Upper lobe of left lung (tissue), 6 donors: ENCODE measurements around the gene ACTG1. TPM values are rescaled to one million over a fixed set of nuclear protein-coding genes. Genes with fewer than 3 reads are reported as not detected.

Experiments
- ATAC-seq, 2 donors: fragments of 200-7000 bp; cut with Tn5 transposase; one replicate each; pipeline ENCODE4 v1.9.1; 2022; ENCODE audit warnings: mild to moderate bottlenecking in 2 of 2, moderate library complexity in 2 of 2; ENCODE audit not compliant: low FRiP score in 2 of 2
- DNase-seq, 2 donors: peaks; one replicate each; pipeline ENCODE4 v3.0.0-alpha.2; 2019 to 2020
- H3K27ac ChIP-seq, 4 donors: fragments of 200-600 bp; sonication (generic); one replicate each; pipeline ENCODE4 v1.5.1; 2016 to 2019
- H3K27me3 ChIP-seq, 4 donors: fragments of 200-600 bp; sonication (generic); one replicate each; pipeline ENCODE4 v1.5.1; 2017 to 2019
- H3K36me3 ChIP-seq, 4 donors: fragments of 200-600 bp; sonication (generic); one replicate each; pipeline ENCODE4 v1.5.1; 2016 to 2019
- H3K4me1 ChIP-seq, 4 donors: fragments of 200-600 bp; sonication (generic); one replicate each; pipeline ENCODE4 v1.5.1; 2018 to 2019
- H3K4me3 ChIP-seq, 4 donors: fragments of 200-600 bp; sonication (generic); one replicate each; pipeline ENCODE4 v1.5.1; 2017 to 2019; ENCODE audit warnings: mild to moderate bottlenecking in 2 of 4, moderate library complexity in 1 of 4
- H3K9me3 ChIP-seq, 4 donors: fragments of 200-600 bp; sonication (generic); one replicate each; pipeline ENCODE4 v1.5.1; 2018 to 2019
- EP300 ChIP-seq, 4 donors: sonication (generic); formaldehyde crosslinking; IDR thresholded peaks; one replicate each; pipeline ENCODE4 v1.5.1; 2017; ENCODE audit warnings: antibody characterized with exemption in 4 of 4, control low read depth in 2 of 4
- POLR2A ChIP-seq, 4 donors: fragments of 450-650 bp; IDR thresholded peaks; one replicate each; pipeline ENCODE4 v1.5.1; 2016 to 2017; ENCODE audit warnings: antibody characterized with exemption in 4 of 4, mild to moderate bottlenecking in 2 of 4
- POLR2AphosphoS5 ChIP-seq, 2 donors: sonication (generic); formaldehyde crosslinking; IDR thresholded peaks; one replicate each; pipeline ENCODE4 v1.5.1; 2017; ENCODE audit warnings: antibody characterized with exemption in 2 of 2
- WGBS, 2 donors: methylation state at CpG; one replicate each; pipeline ENCODE4 v1.1.5; 2017 to 2018; 5-methylcytosine and 5-hydroxymethylcytosine counted together
- total RNA-seq, 6 donors: library from RNA; depleted of rRNA in 4 of 6; stranded (reverse); fragments of >200 nt in 4 of 6; gene quantifications; one replicate each; pipeline versions ENCODE4 v1.1.0 to v1.2.1, GENCODE V29; 2016 to 2021
- TF ChIP-seq, protein P1 (sequence below), 6 experiments: fragments of 450-650 bp in 4 of 6; fragments of 200-600 bp in 2 of 6; sonication (generic) in 2 of 6; IDR thresholded peaks; one replicate each; pipeline ENCODE4 v1.5.1; 2016 to 2019; ENCODE audit warnings: antibody characterized with exemption in 6 of 6
- donor health status: DM: no; HTN: no; CAD: no; lungs with moderate emphysema.
- donor health status: DM: no; HTN: yes; CAD: no; lungs with severe emphysema.

The ACTG1 gene
- total RNA-seq, 6 donors from 2014 or later: 902 to 3,864 (median 2,097) TPM

DNA sequence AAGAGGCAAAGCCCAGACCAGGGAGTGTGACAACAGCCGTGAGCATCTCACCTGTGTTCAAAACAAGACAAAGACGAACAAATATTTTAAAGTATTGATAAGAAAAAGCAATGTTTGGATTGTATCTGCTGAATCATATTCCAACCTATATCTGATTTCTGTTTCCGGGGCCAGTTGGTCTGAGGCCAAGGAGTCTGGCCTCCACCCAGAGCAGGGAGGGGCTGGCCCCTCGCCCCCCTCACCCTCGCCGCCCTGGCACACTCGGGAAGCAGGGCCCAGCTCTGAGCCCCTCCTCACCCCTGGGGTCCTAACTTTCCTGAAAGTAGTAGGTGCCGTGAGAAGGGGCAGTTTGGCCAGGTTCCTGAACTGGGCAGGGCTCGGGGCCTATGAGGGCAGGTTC, 48.0 kb downstream of the ACTG1 start:
- H3K27me3 ChIP-seq: no peaks in the 10 kb centered on the region
- H3K4me3 ChIP-seq: no peak overlapping the region
- H3K4me1 ChIP-seq: peaks cover 0 to 13% (median 0%) of the 10 kb centered on the region in 4 donors
- H3K27ac ChIP-seq: no peak overlapping the region
- peaks cover 0 to 38% (median 21%) of the 10 kb centered on the region in 4 donors for H3K36me3 ChIP-seq
- H3K9me3 ChIP-seq: no peaks in the 10 kb centered on the region
- TF ChIP-seq, protein P1, sequence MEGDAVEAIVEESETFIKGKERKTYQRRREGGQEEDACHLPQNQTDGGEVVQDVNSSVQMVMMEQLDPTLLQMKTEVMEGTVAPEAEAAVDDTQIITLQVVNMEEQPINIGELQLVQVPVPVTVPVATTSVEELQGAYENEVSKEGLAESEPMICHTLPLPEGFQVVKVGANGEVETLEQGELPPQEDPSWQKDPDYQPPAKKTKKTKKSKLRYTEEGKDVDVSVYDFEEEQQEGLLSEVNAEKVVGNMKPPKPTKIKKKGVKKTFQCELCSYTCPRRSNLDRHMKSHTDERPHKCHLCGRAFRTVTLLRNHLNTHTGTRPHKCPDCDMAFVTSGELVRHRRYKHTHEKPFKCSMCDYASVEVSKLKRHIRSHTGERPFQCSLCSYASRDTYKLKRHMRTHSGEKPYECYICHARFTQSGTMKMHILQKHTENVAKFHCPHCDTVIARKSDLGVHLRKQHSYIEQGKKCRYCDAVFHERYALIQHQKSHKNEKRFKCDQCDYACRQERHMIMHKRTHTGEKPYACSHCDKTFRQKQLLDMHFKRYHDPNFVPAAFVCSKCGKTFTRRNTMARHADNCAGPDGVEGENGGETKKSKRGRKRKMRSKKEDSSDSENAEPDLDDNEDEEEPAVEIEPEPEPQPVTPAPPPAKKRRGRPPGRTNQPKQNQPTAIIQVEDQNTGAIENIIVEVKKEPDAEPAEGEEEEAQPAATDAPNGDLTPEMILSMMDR (IDR thresholded peaks at IDR 0.05): no peak
- TF ChIP-seq EP300 (IDR thresholded peaks at IDR 0.05): no peak
- TF ChIP-seq POLR2AphosphoS5 (IDR thresholded peaks at IDR 0.05): no peak
- TF ChIP-seq POLR2A (IDR thresholded peaks at IDR 0.05): no peak
- peak in 1 of 2 donors; percentile 38 for DNase-seq
- ATAC-seq: no peak
- WGBS, 2 donors: 79 to 80% methylated on average over 9 of the region's 9 CpGs

DNA sequence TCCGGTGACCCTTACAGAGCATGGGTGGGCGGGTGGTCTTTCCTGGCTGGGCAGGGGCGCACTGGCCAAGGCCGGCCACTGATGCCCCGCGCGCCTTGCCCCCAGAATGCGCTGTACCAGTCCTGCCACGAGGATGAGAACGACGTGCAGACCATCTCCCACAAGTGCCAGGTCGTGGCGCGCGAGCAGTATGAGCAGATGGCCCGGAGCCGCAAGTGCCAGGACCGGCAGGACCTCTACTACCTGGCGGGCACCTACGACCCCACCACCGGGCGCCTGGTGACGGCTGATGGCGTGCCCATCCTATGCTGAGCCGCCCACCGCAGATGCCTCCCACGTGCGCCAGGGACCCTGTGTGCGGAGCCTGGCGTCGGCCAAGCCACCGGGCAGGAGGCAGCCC, 49.1 kb downstream of the ACTG1 start:
- ATAC-seq: no peak

DNA sequence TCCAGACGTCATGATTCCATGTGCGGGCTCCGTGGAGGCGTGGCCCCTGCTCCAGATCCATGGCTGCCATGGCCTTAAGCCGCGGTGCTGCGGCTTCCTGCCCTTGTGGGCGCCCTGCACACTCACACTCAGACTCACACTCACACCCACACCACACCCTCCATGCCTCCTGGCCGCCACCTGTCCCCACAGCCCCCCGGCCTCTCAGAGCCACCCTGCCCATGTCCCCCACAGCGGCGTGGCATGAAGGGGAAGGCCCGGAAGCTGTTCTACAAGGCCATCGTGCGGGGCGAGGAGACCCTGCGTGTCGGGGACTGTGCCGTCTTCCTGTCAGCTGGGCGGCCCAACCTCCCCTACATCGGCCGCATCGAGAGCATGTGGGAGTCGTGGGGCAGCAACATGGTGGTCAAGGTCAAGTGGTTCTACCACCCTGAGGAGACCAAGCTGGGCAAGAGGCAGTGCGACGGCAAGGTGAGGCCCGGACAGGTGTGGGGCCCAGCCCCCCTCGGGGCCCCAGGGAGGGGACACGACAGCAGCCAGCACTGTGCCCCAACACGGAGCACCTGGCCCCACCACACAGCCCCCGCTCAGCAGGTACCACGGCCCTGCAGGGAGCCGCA, 50.0 kb downstream of the ACTG1 start:
- no peak for ATAC-seq
- DNase-seq: peak in 1 of 2 donors; percentile 77
- H3K4me3 ChIP-seq: no peak overlapping the region

More for the DNA sequence above, 49.1 kb downstream of the ACTG1 start:
- Histone ChIP-seq H3K27me3 (no peaks in the 10 kb centered on the region), H3K9me3 (no peaks in the 10 kb centered on the region), H3K27ac (no peak overlapping the region), H3K4me3 (no peak overlapping the region), H3K36me3 (peaks cover 0 to 48% (median 26%) of the 10 kb centered on the region in 4 donors), H3K4me1 (peaks cover 0 to 16% (median 0%) of the 10 kb centered on the region in 4 donors)
- 95% methylated on average over 10 of the region's 32 CpGs; no CpG with 5 or more reads in 1 of the 2 donors for WGBS, 2 donors
- DNase-seq: peak in 1 of 2 donors; percentile 81
- TF ChIP-seq EP300 (IDR thresholded peaks at IDR 0.05) (no peak), POLR2AphosphoS5 (IDR thresholded peaks at IDR 0.05) (no peak), POLR2A (IDR thresholded peaks at IDR 0.05) (no peak)
- TF ChIP-seq, protein P1 (IDR thresholded peaks at IDR 0.05): no peak

DNA sequence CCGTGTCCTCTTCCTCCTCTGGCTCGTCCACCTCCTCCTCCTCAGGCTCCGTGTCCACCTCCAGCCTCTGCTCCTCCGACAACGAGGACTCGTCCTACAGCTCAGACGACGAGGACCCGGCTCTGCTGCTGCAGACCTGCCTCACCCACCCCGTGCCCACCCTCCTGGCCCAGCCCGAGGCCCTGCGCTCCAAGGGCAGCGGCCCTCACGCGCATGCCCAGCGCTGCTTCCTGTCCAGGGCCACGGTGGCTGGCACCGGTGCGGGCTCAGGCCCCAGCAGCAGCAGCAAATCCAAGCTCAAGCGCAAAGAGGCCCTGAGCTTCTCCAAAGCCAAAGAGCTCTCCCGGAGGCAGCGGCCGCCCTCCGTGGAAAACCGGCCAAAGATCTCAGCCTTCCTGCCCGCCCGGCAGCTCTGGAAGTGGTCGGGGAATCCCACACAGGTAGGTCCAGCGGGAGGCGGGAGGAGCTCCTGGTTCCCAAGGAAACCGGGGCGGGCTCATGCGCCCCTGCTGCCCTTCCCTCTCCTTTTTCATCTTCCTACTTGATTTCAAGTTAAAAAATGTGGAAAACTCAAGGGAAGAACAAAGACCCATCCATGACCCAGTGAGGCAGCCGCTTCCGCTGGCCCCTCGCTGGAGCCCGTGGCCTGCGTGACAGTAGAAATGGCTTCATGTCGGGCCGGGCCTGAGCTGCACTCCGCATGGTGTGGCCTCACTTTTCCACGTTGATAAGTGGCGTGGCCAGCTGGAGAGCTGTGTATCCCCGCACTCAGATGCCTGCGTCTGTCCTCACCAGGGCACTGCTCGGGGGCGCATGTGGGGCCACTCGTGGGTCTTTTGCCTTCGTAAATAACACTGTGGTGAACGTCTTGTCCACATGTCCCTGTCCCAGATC, 50.7 kb downstream of the ACTG1 start:
- WGBS, 2 donors: 92% methylated on average over 34 to 49 of the region's 50 CpGs
- no peak for ATAC-seq
- H3K36me3 ChIP-seq: peaks cover 0 to 48% (median 28%) of the 10 kb centered on the region in 4 donors
- H3K9me3 ChIP-seq: no peaks in the 10 kb centered on the region
- H3K27me3 ChIP-seq: no peaks in the 10 kb centered on the region
- no peak for TF ChIP-seq POLR2A (IDR thresholded peaks at IDR 0.05)
- no peak for TF ChIP-seq POLR2AphosphoS5 (IDR thresholded peaks at IDR 0.05)
- TF ChIP-seq, protein P1 (IDR thresholded peaks at IDR 0.05): no peak
- TF ChIP-seq EP300 (IDR thresholded peaks at IDR 0.05): no peak
- peak in 1 of 2 donors; percentile 75 for DNase-seq
- H3K4me1 ChIP-seq: peaks cover 0 to 16% (median 0%) of the 10 kb centered on the region in 4 donors
- H3K4me3 ChIP-seq: no peak overlapping the region
- no peak overlapping the region for H3K27ac ChIP-seq

More for the DNA sequence above, 50.0 kb downstream of the ACTG1 start:
- WGBS, 2 donors: 97 to 98% methylated on average over 18 to 33 of the region's 33 CpGs
- no peak overlapping the region for H3K27ac ChIP-seq
- H3K9me3 ChIP-seq: no peaks in the 10 kb centered on the region
- TF ChIP-seq POLR2A (IDR thresholded peaks at IDR 0.05) (no peak), POLR2AphosphoS5 (IDR thresholded peaks at IDR 0.05) (no peak), EP300 (IDR thresholded peaks at IDR 0.05) (no peak)
- TF ChIP-seq, protein P1 (IDR thresholded peaks at IDR 0.05): no peak
- peaks cover 0 to 48% (median 28%) of the 10 kb centered on the region in 4 donors for H3K36me3 ChIP-seq
- H3K4me1 ChIP-seq: peaks cover 0 to 16% (median 0%) of the 10 kb centered on the region in 4 donors
- H3K27me3 ChIP-seq: no peaks in the 10 kb centered on the region
